Measurements from ENCODE around the gene CRAMP1.

CRAMP1 gene

GRCh38 chr16:1638757-1639156 lies 26.6 kb downstream of the CRAMP1 start:
- no peak for DNase-seq

GRCh38 chr16:1639282-1639681 lies 27.1 kb downstream of the CRAMP1 start:
- DNase-seq: no peak

GRCh38 chr16:1639860-1640259 lies 27.7 kb downstream of the CRAMP1 start:
- DNase-seq: no peak

GRCh38 chr16:1640261-1640941 lies 28.2 kb downstream of the CRAMP1 start:
- no peak for DNase-seq

GRCh38 chr16:1641261-1641660 lies 29.1 kb downstream of the CRAMP1 start:
- no peak for DNase-seq

GRCh38 chr16:1642148-1642547 lies 30.0 kb downstream of the CRAMP1 start:
- DNase-seq: no peak

GRCh38 chr16:1642753-1643152 lies 30.6 kb downstream of the CRAMP1 start:
- DNase-seq: no peak

DNA sequence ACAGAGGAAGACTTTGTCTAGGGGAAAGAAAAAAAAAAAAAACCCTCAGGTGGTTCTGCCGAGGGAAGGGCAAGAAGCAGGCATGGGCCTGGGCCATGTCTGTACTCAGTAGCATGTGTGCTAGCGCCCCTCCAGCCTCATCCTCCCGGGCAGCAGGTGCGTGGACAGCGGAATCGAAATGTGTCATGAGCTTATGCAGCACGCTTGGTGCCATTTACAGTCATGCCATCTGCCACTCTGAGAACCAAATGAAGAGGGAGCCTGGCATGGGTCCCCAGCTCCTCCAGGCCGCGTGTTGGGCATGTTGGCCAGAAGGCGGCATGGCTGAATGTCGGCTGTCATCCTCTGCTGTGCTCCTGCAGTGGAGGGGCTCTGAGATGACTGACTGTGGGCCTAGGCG lies 31.4 kb downstream of the CRAMP1 start:
- no peak for DNase-seq

- DNase-seq: no peak
Observed at GRCh38 chr16:1645914-1646525, 33.9 kb downstream of the CRAMP1 start.

- no peak for DNase-seq
Observed at GRCh38 chr16:1647856-1648255, 35.7 kb downstream of the CRAMP1 start.

DNA sequence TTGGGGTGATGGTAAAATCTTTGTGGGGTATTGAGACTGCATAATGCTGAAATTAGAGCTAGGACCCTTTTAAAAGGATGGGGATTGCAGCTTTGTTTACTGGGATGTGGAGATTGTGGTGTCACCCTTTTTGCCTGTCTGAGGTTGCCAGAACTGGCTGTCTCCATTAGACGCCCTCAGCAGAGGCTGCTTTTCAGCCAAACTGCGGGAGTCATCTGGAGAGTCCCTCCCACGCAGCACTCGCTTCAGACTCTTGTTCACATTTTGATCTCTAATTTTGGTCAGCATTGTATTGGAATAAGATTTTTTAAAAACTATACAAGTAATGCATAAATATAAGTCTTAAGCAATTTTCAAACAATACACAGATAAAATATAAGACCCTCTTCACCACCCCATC lies 38.0 kb downstream of the CRAMP1 start:
- no peak for DNase-seq

- DNase-seq: no peak
Observed at GRCh38 chr16:1651094-1651973, 39.2 kb downstream of the CRAMP1 start.

DNA sequence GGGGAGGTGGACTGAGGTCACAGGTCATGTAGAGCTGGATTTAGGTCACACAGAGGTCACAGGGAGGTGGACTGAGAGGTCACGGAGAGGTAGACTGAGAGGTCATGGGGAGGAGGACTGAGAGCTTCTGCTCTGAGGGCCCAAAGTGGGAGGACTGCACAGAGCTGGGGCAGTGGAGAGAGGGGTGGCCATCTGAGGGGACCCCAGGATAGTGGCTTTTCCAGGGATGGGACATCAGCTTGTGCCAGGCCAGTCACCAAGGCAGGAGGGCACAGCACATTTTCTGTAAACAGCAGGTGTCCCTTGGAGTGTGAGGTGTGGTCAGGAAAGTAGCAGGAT lies 39.8 kb downstream of the CRAMP1 start:
- no peak for DNase-seq

GRCh38 chr16:1653023-1653422 lies 40.9 kb downstream of the CRAMP1 start:
- no peak for DNase-seq

GRCh38 chr16:1654505-1655268 lies 42.5 kb downstream of the CRAMP1 start:
- no peak for DNase-seq

DNA sequence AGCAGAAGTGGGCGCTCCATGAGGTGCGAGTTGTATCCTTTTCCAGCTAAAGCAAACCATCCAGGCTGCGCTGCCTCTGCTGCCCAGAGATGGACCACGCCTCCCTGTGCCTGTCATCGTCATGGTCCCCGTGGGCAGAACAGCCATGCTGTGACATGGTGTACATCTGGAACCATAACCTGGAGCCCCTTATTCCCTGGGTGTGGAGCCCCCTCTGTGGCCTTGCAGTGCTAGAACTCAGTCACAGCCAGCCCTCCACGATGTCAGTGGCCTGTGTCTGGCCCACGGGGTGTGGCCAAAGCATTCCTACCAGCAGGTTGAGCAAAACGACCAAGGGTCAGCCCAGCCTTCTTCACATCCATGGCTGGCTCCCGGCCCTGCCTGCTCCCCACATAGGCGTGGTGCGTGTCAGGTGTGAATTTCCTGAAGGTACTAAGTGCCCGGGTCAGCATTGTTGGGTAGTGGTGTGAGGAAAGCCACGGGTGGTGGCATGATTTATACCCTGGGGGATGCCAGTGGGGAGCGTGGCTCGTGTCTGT lies 43.2 kb downstream of the CRAMP1 start:
- no peak for DNase-seq

DNA sequence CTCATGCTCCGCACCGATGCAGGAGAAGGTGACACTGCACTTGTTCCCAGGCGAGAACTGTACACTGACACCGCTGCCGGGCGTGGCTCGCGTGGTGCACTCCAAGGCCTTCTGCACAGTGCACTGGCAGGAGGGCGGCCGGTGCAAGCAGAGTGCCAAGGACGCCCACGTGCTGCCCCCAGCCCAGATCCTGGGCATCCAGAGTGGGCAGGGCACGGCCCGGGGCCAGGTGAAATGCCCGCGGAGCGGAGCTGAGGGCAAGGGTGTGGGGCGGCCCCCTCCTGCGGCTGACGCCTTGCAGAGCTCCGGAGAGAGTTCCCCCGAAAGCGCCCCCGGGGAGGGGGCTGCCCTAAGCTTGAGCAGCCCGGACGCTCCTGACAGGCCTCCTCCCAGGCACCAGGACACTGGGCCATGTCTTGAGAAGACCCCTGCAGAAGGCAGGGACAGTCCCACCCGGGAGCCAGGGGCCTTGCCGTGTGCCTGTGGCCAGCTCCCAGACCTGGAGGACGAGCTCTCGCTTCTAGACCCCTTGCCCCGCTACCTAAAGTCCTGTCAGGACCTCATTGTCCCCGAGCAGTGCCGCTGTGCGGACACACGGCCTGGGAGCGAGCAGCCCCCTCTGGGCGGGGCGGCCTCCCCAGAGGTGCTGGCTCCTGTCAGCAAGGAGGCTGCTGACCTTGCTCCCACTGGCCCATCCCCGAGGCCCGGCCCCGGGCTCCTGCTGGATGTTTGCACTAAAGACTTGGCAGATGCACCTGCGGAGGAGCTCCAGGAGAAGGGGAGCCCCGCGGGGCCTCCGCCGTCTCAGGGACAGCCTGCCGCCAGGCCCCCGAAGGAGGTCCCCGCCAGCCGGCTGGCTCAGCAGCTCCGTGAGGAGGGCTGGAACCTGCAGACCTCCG lies 44.0 kb downstream of the CRAMP1 start:
- no peak for DNase-seq

- DNase-seq: no peak
Observed at GRCh38 chr16:1656808-1657617, 44.9 kb downstream of the CRAMP1 start.

- DNase-seq: no peak
Observed at GRCh38 chr16:1657841-1658240, 45.7 kb downstream of the CRAMP1 start.

DNA sequence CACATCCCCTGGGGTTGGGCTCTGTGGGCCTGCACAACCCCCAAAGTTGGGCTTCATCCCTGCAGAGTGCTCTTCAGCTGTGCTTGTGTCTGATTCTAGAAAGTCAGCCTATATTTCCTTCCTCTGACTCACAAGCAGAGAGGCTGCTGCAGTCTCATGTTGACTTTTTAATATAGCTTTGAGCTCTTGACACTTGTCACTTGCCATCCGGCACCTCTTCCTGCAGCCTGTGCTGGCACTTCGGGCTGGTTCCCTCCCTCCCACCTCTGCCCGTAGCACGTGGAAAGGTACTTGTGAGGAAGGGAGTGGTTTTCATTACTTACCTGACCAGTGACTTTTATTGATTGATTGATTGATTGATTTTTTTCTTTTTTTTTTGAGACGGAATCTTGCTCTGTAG lies 46.9 kb downstream of the CRAMP1 start:
- no peak for DNase-seq

DNA sequence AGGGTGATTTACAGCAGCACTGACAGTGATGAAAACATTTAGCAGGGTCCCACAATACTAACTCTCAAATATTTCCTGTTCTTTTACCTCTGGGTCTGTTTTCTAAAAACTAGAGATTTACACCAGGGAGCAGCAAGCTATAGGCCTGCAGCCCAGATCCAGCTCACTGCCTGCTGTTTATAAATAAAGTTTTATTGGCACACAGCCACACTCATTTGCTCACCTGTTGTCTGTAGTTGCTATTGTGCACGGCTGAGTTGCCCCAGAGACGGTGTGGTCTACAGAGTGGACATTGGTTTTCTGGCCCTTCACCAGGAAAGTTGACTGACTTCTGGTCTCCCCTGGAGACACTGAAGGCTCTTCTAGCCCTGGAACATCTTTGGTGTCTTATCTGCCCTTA lies 49.7 kb downstream of the CRAMP1 start:
- no peak for DNase-seq
